Ishikawa (cell line): ENCODE measurements around the gene SLAIN1.

Experiments used
- CEBPB ChIP-seq: IDR thresholded peaks from 2 replicates; pipeline ENCODE4 v1.6.1; 2012
- CREB1 ChIP-seq: IDR thresholded peaks from 2 replicates; pipeline ENCODE4 v1.6.1; 2012; ENCODE audit warnings: low read depth
- EP300 ChIP-seq: IDR thresholded peaks from 2 replicates; pipeline ENCODE4 v1.6.1; 2012; ENCODE audit warnings: borderline replicate concordance
- FOXM1 ChIP-seq: IDR thresholded peaks from 2 replicates; pipeline ENCODE4 v1.6.1; 2012; ENCODE audit warnings: low read depth, borderline replicate concordance
- MAX ChIP-seq: IDR thresholded peaks from 2 replicates; pipeline ENCODE4 v1.6.1; 2012
- NFIC ChIP-seq: IDR thresholded peaks from 2 replicates; pipeline ENCODE4 v1.6.1; 2012
- REST ChIP-seq: IDR thresholded peaks from 2 replicates; pipeline ENCODE4 v1.6.1; 2012; ENCODE audit warnings: low read depth, mild to moderate bottlenecking
- TAF1 ChIP-seq: IDR thresholded peaks from 2 replicates; pipeline ENCODE4 v1.6.1; 2012; ENCODE audit warnings: low read depth, mild to moderate bottlenecking
- TCF12 ChIP-seq: IDR thresholded peaks from 2 replicates; pipeline ENCODE4 v1.6.1; 2012; ENCODE audit warnings: low read depth
- YY1 ChIP-seq: IDR thresholded peaks from 2 replicates; pipeline ENCODE4 v1.6.1; 2012; ENCODE audit warnings: low read depth
- ZBTB7A ChIP-seq: IDR thresholded peaks from 2 replicates; pipeline ENCODE4 v1.6.1; 2012; ENCODE audit warnings: low read depth

GRCh38 chr13:77749344-77749880 is 51.9 kb downstream of the SLAIN1 start:
- TF ChIP-seq YY1 = no peak
- TF ChIP-seq EP300 = no peak
- no peak for TF ChIP-seq ZBTB7A
- no peak for TF ChIP-seq FOXM1
- TF ChIP-seq TCF12 = no peak
- TF ChIP-seq MAX = no peak
- no peak for TF ChIP-seq REST
- no peak for TF ChIP-seq CEBPB
- TF ChIP-seq CREB1 = no peak
- TF ChIP-seq NFIC = no peak
- TF ChIP-seq TAF1 = no peak
